NCI-H2081 (cell line): ENCODE data around the gene ARHGEF3.
"Not testable (repeated sequence)": the region's sequence is repeated elsewhere in the genome, so short reads cannot be mapped to it uniquely, and the experiment has no call there.

ENCODE experiments used
- DNase-seq, 2 experiments: peaks; one replicate each; lab custom pipeline; 2025; lab: John Stamatoyannopoulos, UW

The ARHGEF3 gene

DNA sequence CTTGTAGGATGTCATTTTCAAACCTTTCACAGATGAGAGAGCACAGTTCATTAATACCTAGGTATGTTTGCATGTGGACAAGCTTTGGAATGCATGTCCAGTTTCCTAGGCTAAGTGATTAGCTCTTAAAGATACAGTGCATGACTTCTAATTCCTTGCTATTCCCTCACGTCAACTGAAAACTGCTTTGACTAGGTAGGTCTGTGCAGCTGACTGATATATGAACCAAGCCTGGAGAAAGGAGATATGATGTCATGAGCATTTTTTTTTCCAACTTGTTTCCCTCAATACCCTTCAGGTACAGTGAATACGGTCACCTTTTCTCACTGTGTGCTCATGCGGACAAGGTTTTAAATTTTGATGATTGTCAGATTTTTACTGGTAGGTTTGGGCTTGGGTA is 77.1 kb downstream of the ARHGEF3 start:
- no peak for DNase-seq

GRCh38 chr3:56720849-56721248 is 80.9 kb downstream of the ARHGEF3 start:
- no peak for DNase-seq

DNA sequence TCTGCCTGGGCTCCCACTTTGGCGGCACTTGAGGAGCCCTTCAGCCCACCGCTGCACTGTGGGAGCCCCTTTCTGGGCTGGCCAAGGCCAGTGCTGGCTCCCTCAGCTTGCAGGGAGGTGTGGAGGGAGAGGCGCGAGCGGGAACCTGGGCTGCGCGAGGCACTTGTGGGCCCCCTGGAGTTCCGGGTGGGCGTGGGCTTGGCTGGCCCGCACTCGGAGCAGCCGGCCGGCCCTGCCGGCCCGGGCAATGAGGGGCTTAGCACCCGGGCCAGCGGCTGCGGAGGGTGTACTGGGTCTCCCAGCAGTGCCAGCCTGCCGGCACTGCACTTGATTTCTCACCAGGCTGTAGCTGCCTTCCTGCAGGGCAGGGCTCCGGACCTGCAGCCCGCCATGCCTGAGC is 82.9 kb downstream of the ARHGEF3 start:
- not testable (repeated sequence) for DNase-seq

GRCh38 chr3:56711344-56711743 is 90.4 kb downstream of the ARHGEF3 start:
- no peak for DNase-seq

GRCh38 chr3:56707412-56707811 is 94.3 kb downstream of the ARHGEF3 start:
- not testable (repeated sequence) for DNase-seq

- no peak for DNase-seq
Observed at GRCh38 chr3:56706629-56707028, 95.1 kb downstream of the ARHGEF3 start.

DNA sequence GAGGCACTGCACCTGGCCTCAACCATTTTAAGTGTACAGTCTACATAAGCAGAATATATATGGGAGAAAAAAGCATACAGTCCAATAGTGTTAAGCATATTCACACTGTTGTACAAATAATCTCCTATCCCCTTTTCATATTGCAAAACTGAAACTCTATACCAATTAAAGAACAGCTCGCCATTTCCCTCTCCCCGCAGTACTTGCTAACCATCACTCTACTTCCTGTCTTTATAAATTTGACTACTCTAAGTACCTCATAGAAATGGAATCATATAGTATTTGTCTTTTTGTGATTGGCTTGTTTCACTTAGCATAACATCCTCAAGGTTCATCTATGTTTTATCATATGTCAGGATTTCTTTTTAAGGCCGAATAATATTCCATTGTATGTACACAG is 97.0 kb downstream of the ARHGEF3 start:
- no peak for DNase-seq

- peak; percentile 41 to 44 for DNase-seq
Observed at GRCh38 chr3:56702490-56703315, 99.0 kb downstream of the ARHGEF3 start.

DNA sequence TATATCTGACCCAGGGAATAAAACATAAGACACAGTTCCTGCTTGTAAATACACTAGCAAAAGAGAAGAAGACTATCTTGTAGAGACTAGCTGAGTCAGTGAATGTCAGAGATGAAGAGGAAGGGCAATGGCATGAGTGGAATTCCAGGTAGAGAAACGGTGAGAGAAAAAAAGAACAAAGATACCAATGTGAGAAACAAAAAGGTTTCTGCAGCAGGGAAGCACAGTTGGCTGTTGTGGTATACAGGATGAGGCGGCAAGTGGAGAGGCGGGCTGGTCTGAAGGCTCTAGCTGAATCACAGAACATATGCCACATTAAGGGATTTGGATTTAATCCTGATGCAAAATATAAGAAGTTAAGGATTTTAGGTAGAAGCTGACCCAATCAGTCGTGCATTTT is 101.6 kb downstream of the ARHGEF3 start:
- DNase-seq: no peak

DNA sequence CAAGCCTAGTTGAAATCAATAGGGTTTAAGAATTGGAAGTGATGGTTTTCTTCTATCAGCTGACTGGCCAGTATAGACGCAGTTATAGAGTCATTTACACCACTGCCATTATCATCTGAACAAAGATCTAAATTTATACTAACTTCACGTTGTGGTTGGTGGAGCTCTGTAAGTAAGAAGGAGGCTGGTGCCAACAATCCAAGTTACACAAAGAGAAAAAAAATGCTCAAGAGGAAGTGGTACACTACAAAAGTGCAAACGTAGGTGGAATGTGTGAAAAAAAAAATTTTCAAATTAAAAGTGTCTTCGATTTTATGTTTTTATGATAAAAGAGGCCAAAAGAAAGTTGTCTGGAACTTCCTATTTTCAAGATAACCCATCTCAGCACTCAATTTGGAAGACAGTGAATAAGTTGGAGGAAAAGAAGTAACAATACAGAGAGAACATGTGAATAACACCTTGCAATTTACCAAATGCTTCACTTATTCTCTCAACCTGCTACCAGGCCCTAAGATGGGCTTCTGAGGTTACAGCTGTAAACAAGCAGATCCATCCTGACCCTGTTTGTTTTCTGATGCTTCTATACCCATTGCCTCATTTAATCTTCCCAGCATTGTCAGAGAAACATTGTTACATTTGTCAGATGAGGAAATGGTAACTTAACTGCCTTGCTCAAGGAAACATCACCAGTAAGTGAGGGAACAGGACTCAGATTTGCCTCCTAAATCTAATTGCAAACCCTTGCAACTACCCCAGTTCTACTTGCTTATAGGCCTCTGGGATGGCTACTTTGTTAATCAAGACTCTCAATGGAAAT is 106.7 kb downstream of the ARHGEF3 start:
- no peak for DNase-seq

- no peak for DNase-seq
Observed at GRCh38 chr3:56693750-56694149, 108.0 kb downstream of the ARHGEF3 start.

- not testable (repeated sequence) for DNase-seq
Observed at GRCh38 chr3:56692520-56693433, 109.0 kb downstream of the ARHGEF3 start.

- not testable (repeated sequence) for DNase-seq
Observed at GRCh38 chr3:56692001-56692365, 109.8 kb downstream of the ARHGEF3 start.

DNA sequence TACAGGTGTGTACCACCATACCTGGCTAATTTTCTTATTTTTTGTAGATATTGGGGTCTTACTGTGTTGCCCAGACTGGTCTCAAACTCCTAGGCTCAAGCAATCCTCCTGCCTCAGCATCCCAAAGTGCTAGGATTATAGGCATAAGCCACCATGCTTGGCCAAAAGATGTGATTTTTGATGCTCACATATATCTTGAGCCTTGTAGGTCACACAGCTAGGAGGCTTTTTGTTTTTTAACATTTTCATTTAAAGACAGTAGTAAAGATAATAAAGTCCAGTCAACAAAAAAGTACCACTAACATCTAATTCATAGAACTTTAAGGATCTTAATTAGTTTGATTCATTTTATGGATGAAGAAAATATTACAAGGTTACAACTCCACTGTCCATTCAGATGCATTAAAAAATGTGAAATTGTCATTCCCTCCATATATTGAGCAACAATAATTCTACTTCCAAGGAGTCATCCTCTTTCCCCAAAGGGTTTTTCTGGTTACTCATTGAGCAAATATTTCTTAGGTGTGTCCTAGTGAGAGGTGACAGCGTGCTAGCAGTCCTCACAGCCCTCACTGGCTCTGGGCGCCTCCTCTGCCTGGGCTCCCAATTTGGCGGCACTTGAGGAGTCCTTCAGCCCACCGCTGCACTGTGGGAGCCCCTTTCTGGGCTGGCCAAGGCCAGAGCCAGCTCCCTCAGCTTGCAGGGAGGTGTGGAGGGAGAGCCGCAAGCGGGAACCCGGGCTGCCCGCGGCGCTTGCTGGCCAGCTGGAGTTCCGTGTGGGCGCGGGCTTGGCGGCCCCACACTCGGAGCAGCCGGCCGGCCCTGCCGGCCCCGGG is 110.4 kb downstream of the ARHGEF3 start:
- no peak for DNase-seq

- no peak for DNase-seq
Observed at GRCh38 chr3:56689303-56689702, 112.4 kb downstream of the ARHGEF3 start.

DNA sequence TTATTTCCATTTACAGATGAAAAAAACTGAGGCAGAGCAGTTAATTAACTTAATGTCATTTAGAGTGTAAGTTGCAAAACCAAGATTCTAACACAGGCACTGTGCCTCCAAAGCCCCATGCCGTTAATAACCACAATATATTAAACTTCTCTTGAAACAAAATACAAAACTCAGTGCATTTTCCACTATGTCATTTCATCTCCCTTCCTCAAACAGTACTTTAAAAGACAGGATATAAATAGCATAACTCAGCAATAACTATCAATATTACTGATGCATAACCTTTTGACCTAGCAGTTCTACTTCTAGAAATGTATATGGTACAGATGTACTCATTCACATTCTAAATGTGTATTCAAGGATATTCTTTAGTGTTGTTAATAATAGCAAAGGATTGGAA is 113.6 kb downstream of the ARHGEF3 start:
- no peak for DNase-seq

DNA sequence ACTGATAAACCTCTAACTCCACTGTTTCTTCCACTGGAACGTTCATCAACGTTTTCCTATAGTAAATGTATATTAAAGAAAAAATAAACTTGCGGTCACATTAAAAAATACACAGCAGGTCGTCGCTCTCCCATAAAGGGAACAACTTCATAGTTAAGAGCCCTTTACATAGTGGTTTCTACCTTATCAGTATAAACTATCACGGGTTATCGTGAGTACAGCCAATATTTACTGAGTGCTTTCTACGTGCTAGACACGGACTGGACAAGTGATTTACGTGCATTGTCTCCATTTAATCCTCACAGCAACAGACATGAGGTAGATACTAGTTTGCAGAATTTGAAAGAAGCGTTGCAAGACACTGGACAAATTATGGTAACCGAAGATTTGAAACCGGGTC is 117.7 kb downstream of the ARHGEF3 start:
- no peak for DNase-seq

GRCh38 chr3:56683122-56683817 is 118.5 kb downstream of the ARHGEF3 start, which contains the start of gene TASOR:
Gene TASOR (minus strand): TSS chr3:56683265. CDS start chr3:56683006, 259 bp downstream.
- peak; percentile 67 to 70 for DNase-seq

- DNase-seq: peak; percentile 46 to 58
Observed at GRCh38 chr3:56682462-56683121, 119.2 kb downstream of the ARHGEF3 start.

GRCh38 chr3:56681984-56682461 is 119.7 kb downstream of the ARHGEF3 start:
- DNase-seq: no peak
